Glomerular endothelial cell (primary cell): ENCODE results near the gene SLC25A40. TPM values are rescaled to one million over a fixed set of nuclear protein-coding genes. Genes with fewer than 3 reads are reported as not detected.
"Not testable (repeated sequence)": the region's sequence is repeated elsewhere in the genome, so short reads cannot be mapped to it uniquely, and the experiment has no call there.

Experiments
- DNase-seq: peaks from one replicate; pipeline ENCODE4 v3.0.0-alpha.2; 2011; ENCODE audit warnings: low read depth, low spot score; ENCODE audit errors: extremely low read depth
- total RNA-seq: library from RNA; depleted of rRNA; stranded (reverse); fragments of >200 nt; gene quantifications from 2 replicates; pipeline ENCODE4 v1.2.3, GENCODE V29; 2015

Gene SLC25A40
- total RNA-seq: 2.4 and 11.2 TPM in 2 replicates

DNA sequence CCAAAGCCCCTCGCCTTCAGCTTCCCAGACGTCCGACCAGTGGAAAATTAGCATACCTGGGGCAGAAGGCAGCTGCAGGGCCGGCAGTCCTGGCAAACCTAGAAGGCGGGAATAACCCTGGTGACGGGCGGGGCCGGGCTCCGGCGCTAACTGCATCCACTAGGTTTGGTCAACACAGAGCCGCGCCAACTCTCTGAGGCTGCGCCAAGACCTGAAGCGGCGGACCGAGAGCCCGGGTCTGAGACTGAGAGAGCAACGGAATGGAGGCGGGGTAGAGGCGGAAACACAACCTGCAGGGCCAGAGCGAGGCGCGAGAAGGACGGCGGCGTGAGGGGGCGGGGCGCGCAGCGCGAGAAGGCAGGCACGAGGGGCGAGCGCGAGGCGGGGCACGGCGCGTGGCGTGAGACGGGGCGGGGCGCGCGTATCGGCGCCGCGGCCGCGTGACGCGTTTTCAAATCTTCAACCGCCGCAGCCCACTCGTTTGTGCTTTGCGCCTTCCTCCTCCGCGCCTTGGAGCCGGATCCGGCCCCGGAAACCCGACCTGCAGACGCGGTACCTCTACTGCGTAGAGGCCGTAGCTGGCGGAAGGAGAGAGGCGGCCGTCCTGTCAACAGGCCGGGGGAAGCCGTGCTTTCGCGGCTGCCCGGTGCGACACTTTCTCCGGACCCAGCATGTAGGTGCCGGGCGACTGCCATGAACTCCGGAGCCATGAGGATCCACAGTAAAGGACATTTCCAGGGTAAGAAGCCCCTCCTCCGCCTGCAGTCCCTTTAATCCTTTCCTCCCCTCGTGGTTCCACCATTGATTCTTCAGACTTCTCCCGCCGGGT lies at the start of gene SLC25A40, which contains the start of gene DBF4:
SLC25A40 (minus strand) TSS at position 321 of the 829 bp plus-strand sequence. CDS start 17,633 bp downstream, outside the sequence.
DBF4 (plus strand) TSS at position 454 of the 829 bp plus-strand sequence; CDS start at position 694, 240 bp downstream.
- peak; percentile 14 for DNase-seq

DNA sequence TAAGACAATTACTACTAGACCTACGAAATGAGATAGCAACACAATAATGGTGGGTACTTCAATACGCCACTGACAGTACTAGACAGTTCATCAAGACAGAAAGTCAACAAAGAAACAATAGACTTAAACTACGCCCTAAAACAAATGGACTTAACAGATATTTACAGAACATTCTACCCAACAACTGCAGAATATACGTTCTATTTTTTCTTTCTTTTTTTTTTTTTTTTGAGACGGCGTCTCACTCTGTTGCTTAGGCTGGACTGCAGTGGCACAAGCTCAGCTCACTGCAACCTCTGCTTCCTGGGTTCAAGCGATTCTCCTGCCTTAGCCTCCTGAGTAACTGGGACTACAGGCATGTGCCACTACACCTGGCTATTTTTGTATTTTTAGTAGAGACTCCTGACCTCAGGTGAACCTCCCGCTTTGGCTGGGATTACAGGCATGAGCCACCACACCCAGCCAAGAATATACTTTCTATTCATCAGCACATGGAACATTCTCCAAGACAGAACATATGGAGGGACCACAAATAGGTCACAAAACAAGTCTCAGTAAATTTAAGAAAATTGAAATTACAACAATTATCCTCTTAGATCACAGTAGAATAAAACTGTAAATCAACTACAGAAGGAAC lies 46.7 kb upstream of the SLC25A40 start:
- DNase-seq: not testable (repeated sequence)

- DNase-seq: no peak
Measured at GRCh38 chr7:87920578-87920977, 44.4 kb upstream of the SLC25A40 start.

GRCh38 chr7:87919875-87920274 lies 43.7 kb upstream of the SLC25A40 start:
- no peak for DNase-seq

- no peak for DNase-seq
Measured at GRCh38 chr7:87918740-87919139, 42.6 kb upstream of the SLC25A40 start.

DNA sequence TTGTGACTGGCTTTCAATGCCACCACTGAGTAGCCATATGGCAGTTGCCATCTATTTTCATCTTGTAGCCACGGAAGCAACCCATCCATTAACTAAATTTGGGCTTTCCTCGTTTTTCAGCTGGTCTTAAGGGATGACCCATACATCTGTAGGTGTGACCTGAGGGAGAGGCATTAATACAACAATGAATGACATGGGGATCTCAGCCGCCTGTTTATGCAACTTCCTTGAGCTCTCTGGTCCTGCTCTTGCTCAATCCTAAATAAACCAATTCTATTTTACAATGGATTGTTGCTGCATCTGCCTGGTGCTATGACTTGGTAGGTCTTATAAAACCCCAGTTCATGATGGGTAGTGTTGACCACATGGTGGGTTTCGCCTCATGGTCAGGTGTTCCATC lies 36.0 kb upstream of the SLC25A40 start:
- DNase-seq: no peak

GRCh38 chr7:87908814-87909213 lies 32.7 kb upstream of the SLC25A40 start:
- DNase-seq: not testable (repeated sequence)

DNA sequence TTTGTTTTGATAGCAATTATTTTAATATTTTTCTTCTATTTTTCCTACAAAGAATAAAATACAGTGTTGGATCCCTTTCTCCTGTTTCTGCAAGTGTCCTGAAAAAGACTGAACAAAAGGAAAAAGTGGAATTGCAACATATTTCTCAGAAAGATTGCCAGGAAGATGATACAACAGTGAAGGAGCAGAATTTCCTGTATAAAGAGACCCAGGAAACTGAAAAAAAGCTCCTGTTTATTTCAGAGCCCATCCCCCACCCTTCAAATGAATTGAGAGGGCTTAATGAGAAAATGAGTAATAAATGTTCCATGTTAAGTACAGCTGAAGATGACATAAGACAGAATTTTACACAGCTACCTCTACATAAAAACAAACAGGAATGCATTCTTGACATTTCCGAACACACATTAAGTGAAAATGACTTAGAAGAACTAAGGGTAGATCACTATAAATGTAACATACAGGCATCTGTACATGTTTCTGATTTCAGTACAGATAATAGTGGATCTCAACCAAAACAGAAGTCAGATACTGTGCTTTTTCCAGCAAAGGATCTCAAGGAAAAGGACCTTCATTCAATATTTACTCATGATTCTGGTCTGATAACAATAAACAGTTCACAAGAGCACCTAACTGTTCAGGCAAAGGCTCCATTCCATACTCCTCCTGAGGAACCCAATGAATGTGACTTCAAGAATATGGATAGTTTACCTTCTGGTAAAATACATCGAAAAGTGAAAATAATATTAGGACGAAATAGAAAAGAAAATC lies 31.2 kb upstream of the SLC25A40 start:
- not testable (repeated sequence) for DNase-seq

- DNase-seq: no peak
Measured at GRCh38 chr7:87899255-87899654, 23.1 kb upstream of the SLC25A40 start.

GRCh38 chr7:87895363-87895762 lies 19.2 kb upstream of the SLC25A40 start:
- no peak for DNase-seq

DNA sequence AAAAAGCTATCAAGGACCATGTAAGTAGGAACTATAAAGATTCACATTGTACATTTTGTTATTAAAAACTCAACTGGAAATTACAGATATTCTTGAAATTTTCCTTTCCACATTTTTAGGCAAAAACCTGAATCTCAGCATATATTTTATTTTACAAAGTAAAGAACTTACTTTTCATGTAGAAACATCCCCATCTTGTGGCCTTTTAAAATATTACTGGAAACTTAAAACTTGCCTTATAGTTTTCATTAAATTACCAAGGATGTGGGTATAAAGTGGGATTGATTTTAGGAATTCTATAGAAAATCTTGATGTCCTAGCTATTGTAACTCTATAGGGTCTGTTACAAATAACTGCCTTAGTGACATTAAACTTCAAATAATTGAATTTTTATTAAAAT lies 10.7 kb upstream of the SLC25A40 start:
- DNase-seq: peak; percentile 39

- DNase-seq: no peak
Measured at GRCh38 chr7:87885018-87885417, 8.9 kb upstream of the SLC25A40 start.

DNA sequence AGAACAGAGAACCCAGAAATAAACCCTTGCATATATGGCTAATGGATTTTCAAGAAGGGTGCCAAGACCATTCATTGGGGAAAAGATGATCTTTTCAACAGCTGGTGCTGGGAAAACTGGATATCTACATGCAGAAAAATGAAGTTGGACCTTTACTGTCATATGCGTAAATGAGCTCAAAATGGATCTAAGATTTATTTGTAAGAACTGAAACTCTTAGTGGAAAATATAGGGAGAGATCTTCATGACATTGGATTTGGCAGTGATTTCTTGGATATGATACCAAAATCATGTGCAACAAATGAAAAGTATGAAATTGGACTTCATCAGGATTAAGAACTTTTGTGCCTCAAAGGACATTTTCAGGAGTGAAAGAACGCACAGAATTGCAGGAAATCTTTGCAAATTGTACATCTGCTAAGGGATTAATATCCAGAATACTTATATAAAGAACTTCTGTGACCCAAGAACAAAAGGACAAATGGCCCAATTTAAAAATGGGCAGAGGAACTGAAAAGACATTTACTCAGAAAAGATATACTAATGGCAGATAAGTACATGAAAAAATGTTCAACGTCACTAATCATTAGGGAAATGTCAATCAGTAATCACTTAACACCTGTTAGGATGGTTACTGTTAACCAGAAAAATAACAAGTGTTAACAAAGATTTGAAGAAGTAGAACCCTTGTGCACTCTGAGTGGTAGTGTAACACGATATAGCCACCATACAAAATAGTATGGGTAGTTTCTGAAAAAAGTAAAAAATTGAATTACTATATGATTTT lies 6.2 kb upstream of the SLC25A40 start:
- no peak for DNase-seq

GRCh38 chr7:87878208-87878735 lies 2.1 kb upstream of the SLC25A40 start:
- no peak for DNase-seq

DNA sequence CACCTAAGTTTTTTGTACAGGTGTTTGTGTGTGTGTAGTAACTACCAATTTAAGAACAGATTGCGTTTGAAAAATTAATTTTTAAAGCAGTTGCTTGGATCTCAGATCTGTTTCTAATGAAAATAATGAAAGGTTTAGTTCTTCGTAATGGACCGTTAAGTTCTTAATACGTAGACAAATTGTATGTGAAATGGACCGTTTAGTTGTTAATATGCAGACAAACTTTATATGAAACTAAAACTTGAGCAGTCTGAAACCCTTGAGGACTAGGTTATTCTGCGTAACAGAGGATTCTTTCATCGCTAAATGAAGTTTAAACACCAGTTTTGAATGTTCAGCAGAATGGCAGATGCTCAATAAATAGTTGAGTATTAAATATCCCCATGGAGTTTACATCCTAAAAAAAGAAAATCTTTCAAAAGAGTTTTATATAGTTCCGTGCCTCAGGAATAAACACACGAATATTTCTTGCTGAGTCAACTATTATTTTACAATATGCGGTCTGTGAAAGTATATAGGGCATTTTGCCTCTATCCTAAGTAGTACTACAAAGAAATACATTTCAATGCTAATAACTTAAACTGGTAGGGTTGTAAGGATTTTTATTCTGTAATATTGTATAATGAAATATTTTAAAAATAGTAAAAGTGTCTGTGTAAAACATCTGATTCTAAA lies 1.3 kb upstream of the SLC25A40 start:
- no peak for DNase-seq

- DNase-seq: peak; percentile 18
Measured at GRCh38 chr7:87876869-87877234, 692 bp upstream of the SLC25A40 start.

GRCh38 chr7:87875151-87876039 lies 765 bp downstream of the SLC25A40 start:
- DNase-seq: no peak

DNA sequence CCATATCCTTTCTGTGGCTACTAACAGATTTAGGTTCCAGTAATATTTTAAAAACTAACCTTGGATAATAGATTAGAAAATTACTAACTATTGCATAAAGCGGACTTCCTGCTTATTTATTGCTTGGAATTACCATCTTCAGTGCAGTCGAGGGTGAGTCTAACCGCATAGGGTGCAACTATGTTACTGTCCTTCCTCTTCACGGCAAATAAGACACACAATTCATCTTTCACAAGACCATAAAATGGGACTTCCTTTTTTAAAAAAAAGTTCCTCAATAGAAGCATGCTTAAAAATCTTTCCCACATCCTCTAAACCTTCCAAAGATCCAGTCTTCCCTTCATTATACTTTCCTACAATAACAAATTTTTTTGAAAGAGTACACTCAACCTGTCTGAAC lies 2.1 kb downstream of the SLC25A40 start:
- no peak for DNase-seq

- DNase-seq: not testable (repeated sequence)
Measured at GRCh38 chr7:87873328-87873727, 2.8 kb downstream of the SLC25A40 start.
